PC-3 (cell line): ENCODE data around the gene PBX3.

Experiments
- CTCF ChIP-seq: fragments of 300-600 bp; sonication (generic); conservative IDR thresholded peaks from 2 replicates; pipeline ENCODE4 v1.5.1; 2017; ENCODE audit warnings: antibody characterized with exemption, low read depth, mild to moderate bottlenecking, low read length
- EZH2phosphoT487 ChIP-seq: fragments of 300-600 bp; sonication (generic); IDR thresholded peaks from 2 replicates; pipeline ENCODE4 v1.6.1; 2018; ENCODE audit warnings: mild to moderate bottlenecking, antibody characterized with exemption, low read length, borderline replicate concordance

GRCh38 chr9:125883565-125884217, 136.5 kb downstream of the PBX3 start:
- no peak for TF ChIP-seq EZH2phosphoT487
- TF ChIP-seq CTCF, result no peak
